A673 (cell line): ENCODE results near the gene PXDN. TPM values are rescaled to one million over a fixed set of nuclear protein-coding genes. Genes with fewer than 3 reads are reported as not detected.

Source experiments
- BruUV-seq: library from RNA; stranded (reverse); fragments of 400-500 nt; replicated peaks from 2 replicates; lab custom pipeline; 2021; lab: Mats Ljungman, UMichigan
- CTCF ChIA-PET: fragments of 300-600 bp; sonication (Branson Sonifier 250); formaldehyde crosslinking; loops from one replicate; lab custom pipeline; 2022; ENCODE audit warnings: antibody characterized with exemption; lab: Charles Lee
- POLR2A ChIA-PET: fragments of 300-600 bp; sonication (Branson Sonifier 250); formaldehyde crosslinking; loops from one replicate; lab custom pipeline; 2022; ENCODE audit warnings: antibody characterized with exemption; ENCODE audit not compliant: low non-redundant PET; lab: Charles Lee
- DNase-seq: peaks from one replicate; pipeline ENCODE4 v3.0.0-alpha.2; 2015; ENCODE audit warnings: low spot score
- H3K27ac ChIP-seq: fragments of 200-600 bp; sonication (generic); 2 replicates; pipeline ENCODE4 v1.5.1; 2016; ENCODE audit warnings: mixed run types, low read depth, mild to moderate bottlenecking, mixed read lengths, antibody characterized with exemption, low read length; ENCODE audit not compliant: poor library complexity, severe bottlenecking
- H3K27me3 ChIP-seq: fragments of 200-600 bp; sonication (generic); replicated peaks from 2 replicates; pipeline ENCODE4 v1.6.1; 2017; ENCODE audit warnings: mixed run types, low read depth, mild to moderate bottlenecking, mixed read lengths, antibody characterized with exemption, low read length; ENCODE audit not compliant: insufficient read depth, poor library complexity
- H3K36me3 ChIP-seq: fragments of 200-600 bp; sonication (generic); 2 replicates; pipeline ENCODE4 v1.6.1; 2016; ENCODE audit warnings: mixed run types, mild to moderate bottlenecking, mixed read lengths, antibody characterized with exemption, low read length; ENCODE audit not compliant: insufficient read depth, poor library complexity, severe bottlenecking
- H3K4me1 ChIP-seq: fragments of 200-600 bp; sonication (generic); 2 replicates; pipeline ENCODE4 v1.6.1; 2017; ENCODE audit warnings: mixed run types, mild to moderate bottlenecking, mixed read lengths, antibody characterized with exemption, low read length; ENCODE audit not compliant: insufficient read depth, poor library complexity, severe bottlenecking
- H3K4me3 ChIP-seq: fragments of 200-600 bp; sonication (generic); 2 replicates; pipeline ENCODE4 v1.5.1; 2016; ENCODE audit warnings: low read depth, mixed run types, mild to moderate bottlenecking, mixed read lengths, low read length; ENCODE audit not compliant: poor library complexity, severe bottlenecking
- H3K9me3 ChIP-seq: fragments of 200-600 bp; sonication (generic); 2 replicates; pipeline ENCODE4 v1.6.1; 2016; ENCODE audit warnings: mixed run types, low read depth, mild to moderate bottlenecking, mixed read lengths, antibody characterized with exemption, low read length; ENCODE audit not compliant: poor library complexity, severe bottlenecking
- CTCF ChIP-seq: fragments of 300-800, 200-600 bp; sonication (generic); conservative IDR thresholded peaks from 2 replicates; pipeline ENCODE4 v1.5.1; 2017; ENCODE audit warnings: low read depth, mild to moderate bottlenecking, antibody characterized with exemption, low read length, moderate library complexity, mixed read lengths
- EZH2 ChIP-seq: fragments of 200-600 bp; sonication (generic); IDR thresholded peaks from 2 replicates; pipeline ENCODE4 v1.6.1; 2017; ENCODE audit warnings: borderline replicate concordance, low read depth, mild to moderate bottlenecking, mixed read lengths, antibody characterized with exemption, low read length; ENCODE audit not compliant: poor library complexity, severe bottlenecking
- intact Hi-C: fragments of 100-400 bp; cut with micrococcal nuclease; formaldehyde crosslinking; loops from one replicate; pipeline ENCODE4 v1.10.0; 2022; ENCODE audit not compliant: unreplicated experiment
- total RNA-seq: library from RNA; stranded (reverse); gene quantifications from 2 replicates; pipeline ENCODE4 v1.2.3, GENCODE V29; 2021

The PXDN gene
- total RNA-seq, 1 experiment from 2014 or later: 162 TPM

- BruUV-seq: no TSS peak
- H3K27ac ChIP-seq: no peak overlapping the region
- intact Hi-C loops: no loop called here
- CTCF ChIA-PET: no interaction called here
- no peak for DNase-seq
- H3K27me3 ChIP-seq: no peaks in the 10 kb centered on the region
- TF ChIP-seq EZH2: no peak
- no peak for TF ChIP-seq CTCF
- H3K36me3 ChIP-seq: no peaks in the 10 kb centered on the region
- H3K4me1 ChIP-seq: peaks cover 2% of the 10 kb centered on the region
- no peaks in the 10 kb centered on the region for H3K9me3 ChIP-seq
- H3K4me3 ChIP-seq: no peak overlapping the region
- POLR2A ChIA-PET: no interaction called here
Observed at GRCh38 chr2:1586923-1587840, 157.1 kb downstream of the PXDN start.

- no peaks in the 10 kb centered on the region for H3K36me3 ChIP-seq
- H3K27ac ChIP-seq: no peak overlapping the region
- no TSS peak for BruUV-seq
- H3K27me3 ChIP-seq: no peaks in the 10 kb centered on the region
- DNase-seq: no peak
- intact Hi-C loops: no loop called here
- POLR2A ChIA-PET: no interaction called here
- no peaks in the 10 kb centered on the region for H3K9me3 ChIP-seq
- CTCF ChIA-PET: no interaction called here
- H3K4me3 ChIP-seq: no peak overlapping the region
- no peak for TF ChIP-seq CTCF
- no peak for TF ChIP-seq EZH2
- H3K4me1 ChIP-seq: no peaks in the 10 kb centered on the region
Observed at GRCh38 chr2:1586251-1586922, 157.9 kb downstream of the PXDN start.

GRCh38 chr2:1585635-1586034 lies 158.7 kb downstream of the PXDN start:
- CTCF ChIA-PET: no interaction called here
- Histone ChIP-seq H3K27ac (no peak overlapping the region), H3K27me3 (no peaks in the 10 kb centered on the region), H3K4me1 (no peaks in the 10 kb centered on the region), H3K9me3 (no peaks in the 10 kb centered on the region), H3K4me3 (no peak overlapping the region), H3K36me3 (no peaks in the 10 kb centered on the region)
- no TSS peak for BruUV-seq
- no peak for DNase-seq
- intact Hi-C loops: no loop called here
- POLR2A ChIA-PET: no interaction called here
- TF ChIP-seq CTCF (no peak), EZH2 (no peak)
